HG03280 (cell line): Measurements from ENCODE around the gene MAGI2.

Experiments
- ATAC-seq: cut with Tn5 transposase; IDR thresholded peaks from one replicate; pipeline ENCODE4 v1.9.1; 2021; ENCODE audit warnings: mild to moderate bottlenecking, moderate library complexity; ENCODE audit not compliant: unreplicated experiment

Gene MAGI2

DNA sequence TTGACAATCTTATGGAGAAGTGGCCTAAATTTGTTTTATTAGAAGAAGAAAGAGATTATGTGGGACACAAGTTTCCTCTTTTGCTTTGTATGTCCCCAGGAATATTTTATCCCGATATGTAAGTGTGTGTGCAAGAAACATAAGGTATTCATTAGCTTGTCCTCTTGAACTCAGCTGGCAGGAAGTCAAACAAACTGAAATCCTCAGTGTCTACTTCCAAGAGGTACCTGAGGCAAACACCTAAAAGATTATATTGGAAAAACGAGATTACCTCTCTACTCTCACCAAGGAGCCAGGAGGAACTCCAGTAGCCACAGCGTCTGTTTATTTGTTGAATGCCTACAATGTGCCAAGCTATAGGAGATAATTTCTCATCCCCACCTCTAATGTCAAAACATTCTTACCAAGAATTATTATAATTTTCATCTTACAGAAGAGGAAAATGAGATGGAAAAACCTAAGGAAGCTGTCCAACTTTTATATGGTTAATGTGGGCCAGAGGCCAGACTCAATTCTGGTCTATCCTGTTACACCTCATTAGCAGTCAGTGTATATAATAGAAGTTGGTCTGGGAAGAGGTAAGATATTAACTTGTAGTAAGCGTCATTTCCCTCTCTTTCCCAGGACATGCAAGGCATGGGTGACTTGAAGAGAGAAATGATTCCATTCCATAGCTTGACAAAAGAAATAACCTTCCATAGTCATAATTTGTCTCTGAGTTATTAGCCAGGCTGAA is 692.7 kb downstream of the MAGI2 start:
- ATAC-seq = no peak

DNA sequence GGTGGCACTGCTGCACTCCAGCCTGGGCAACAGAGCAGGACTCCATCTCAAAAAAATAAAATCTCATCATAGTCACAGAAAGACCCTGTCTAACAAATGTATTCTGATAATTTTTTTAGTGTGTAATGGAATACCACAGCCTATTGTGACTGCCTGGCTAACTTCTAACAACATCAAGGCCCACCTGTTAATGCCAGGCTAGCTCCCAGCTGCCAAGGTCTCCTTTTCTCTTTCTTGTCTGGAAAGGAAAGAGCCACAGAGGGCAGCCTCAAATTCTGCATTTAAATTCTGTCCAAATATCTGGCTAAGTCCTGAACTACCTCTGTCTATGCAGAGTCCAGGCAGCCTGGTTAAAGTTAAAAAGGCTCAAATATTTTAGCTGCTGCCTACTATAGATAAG is 700.9 kb downstream of the MAGI2 start:
- no peak for ATAC-seq

DNA sequence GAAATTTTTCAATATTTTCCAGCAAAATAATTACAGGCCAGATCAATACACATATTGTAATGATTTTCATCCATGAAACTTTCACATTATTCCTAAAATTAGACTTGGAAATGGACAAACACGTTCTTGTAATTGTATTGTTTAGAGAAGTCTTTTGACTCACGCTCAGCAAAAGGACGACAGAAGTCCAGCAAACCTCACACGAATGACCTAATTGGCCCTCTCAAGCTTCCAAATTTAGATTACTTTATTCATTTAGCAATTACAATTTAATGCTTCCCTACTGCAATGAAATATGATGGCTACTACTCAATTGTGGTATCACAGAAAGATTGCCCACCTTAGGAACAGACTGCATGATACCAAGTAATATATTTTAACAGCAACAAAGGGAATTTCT is 702.2 kb downstream of the MAGI2 start:
- ATAC-seq = no peak

DNA sequence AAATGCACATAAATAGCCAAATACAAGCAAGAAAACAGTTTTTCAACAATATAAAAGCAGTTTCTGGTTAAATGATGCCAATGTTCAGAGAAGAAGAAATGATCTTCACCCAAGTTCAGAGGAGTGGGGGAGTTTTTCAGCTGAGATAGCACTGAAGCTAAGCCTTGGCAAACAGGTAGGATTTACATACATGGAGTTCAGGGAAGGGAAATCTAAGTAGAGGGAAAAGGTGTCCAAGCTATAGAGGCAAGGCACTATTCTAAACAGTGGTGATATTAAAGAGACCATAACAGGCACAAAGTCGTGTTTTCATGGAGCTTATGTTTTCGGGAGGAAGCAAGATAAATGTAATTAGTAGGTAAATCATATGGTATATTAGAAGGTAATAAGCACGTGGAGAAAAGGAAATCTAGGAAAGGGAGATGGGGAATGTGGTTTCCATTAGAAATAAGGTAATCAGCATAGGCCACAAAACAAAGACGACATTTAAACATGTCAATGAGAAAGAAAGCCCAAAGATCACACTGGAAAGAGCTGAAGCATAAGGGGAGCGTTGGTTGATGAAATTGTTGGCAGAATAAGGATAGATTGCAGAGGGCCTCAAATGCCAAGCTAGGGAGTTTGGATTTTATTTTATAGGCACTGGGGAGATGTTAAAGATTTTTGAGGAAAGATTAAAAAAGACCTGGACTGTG is 704.3 kb downstream of the MAGI2 start:
- ATAC-seq = no peak

DNA sequence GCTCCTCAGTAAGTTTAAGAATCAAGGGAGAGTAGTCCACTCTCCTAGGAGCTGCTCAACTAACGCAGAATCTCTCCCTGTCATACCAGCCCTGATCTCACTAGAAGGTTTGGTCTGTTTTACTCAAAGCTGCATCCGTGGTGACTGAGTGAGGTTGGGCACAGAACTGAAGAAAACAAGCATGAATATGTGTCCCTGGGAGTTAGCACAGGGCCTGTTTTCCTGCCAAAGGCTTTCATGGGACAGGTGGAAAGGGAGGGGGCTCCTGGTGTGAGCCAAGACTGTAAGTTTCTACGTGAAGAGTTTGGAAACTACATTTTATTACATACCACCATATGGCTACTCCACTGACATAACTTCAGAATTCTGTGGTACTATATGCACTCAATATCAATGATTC is 705.9 kb downstream of the MAGI2 start:
- no peak for ATAC-seq

DNA sequence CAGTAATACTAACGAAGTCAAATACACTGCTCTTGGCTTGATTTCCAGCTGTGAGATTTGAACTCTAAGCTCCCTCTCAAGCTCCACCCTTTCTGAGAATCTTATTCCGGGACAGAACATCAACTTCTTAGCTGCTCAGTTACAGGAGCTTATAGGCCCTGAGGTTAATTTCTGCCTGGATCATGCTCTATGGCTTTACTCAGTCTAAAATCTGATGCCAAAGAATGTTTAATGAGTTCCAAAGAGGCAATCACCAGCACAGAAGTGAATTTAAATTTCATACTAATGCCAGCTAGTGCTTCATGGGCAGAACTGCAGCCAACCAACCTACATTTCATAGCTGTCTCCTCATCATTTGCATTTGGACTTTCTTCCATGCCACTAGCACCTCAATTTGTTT is 707.2 kb downstream of the MAGI2 start:
- ATAC-seq = no peak

DNA sequence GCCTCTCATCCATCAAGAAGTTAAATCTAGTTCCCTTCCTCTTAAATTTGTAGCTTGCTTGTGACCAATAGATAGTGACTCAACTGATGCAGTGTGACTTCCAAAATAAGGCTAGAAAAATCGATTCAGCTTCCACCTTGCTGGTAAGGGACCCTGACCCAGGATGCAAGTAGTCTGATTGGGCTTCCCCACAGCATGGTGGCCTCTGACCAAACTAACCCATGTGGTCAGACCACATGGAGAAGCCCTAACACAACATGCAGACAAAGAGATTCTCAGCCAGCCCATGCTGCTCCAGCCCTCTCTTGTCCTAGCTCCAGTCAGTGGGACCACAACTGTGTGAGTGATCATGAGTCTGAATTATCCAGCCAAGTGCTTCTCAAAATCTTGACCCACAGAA is 710.8 kb downstream of the MAGI2 start:
- no peak for ATAC-seq

DNA sequence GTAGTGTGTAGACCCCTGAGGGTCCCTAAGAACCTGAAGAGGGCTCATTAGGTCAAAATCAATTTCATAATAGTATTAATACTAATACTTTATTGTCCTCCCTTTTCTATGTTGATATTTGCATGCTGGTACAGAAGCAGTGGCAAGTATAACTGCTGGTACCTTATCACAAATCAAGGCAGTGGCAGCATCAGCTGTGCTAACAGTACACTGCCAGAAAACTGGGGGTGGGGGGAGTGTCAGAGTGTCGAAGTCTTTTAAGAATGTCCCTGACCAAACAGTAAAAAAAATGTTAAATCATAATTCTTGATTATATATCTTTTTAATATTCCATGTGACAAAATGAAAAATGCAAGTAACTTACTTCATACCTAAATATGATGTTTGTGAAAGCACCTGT is 716.9 kb downstream of the MAGI2 start:
- ATAC-seq = no peak

DNA sequence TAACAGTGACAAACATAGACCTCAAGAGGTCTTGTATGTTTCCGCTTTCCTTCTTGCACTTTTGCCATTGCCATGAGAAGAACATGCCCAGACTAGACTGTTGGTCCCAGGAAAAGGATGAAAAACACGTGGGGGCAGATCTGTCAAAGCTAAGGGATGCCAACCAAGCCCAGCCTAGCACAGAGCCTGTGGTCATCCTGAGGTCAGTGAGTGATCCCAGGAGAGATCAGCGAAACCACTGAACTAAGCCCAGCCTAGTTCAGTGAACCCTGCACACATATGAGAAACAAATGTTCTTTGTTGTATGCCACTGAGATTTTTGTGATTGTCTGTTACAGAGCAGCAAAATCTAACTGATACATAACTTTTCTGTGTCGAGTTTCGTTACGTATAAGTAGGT is 718.8 kb downstream of the MAGI2 start:
- ATAC-seq = no peak

DNA sequence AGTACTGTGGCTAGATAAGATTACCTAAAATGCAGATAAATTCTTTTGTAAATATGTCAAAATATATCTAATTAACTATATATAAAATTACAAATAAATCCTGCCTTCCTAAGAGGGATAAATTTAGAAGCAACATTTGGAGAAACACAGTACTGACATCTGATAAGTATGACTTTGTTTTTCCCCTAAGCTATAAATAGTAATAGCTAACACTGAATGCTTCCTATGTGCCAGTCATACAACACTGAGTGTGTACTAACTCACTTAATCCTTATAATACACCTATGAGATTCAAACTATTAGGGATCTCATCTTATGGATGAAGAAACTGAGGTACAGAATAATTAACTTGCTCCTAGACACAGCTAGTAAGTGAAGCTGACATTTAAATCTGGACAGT is 733.4 kb downstream of the MAGI2 start:
- ATAC-seq = no peak

DNA sequence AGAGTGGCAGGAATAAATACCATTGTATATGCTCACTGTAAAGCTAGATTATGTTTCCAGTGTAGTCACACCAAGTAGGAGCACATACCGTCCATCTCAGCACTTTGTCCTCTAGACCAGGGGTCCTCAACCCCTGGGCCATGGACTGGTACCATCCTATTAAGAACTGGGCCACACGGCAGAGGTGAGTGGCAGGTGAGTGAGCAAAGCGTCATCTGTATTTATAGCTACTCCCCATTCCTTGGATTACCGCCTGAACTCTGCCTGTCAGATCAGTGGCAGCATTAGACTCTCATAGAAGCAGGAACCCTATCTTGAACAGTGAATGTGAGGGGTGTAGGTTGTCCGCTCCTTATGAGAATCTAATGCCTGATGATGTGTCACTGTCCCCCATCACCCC is 735.3 kb downstream of the MAGI2 start:
- no peak for ATAC-seq

DNA sequence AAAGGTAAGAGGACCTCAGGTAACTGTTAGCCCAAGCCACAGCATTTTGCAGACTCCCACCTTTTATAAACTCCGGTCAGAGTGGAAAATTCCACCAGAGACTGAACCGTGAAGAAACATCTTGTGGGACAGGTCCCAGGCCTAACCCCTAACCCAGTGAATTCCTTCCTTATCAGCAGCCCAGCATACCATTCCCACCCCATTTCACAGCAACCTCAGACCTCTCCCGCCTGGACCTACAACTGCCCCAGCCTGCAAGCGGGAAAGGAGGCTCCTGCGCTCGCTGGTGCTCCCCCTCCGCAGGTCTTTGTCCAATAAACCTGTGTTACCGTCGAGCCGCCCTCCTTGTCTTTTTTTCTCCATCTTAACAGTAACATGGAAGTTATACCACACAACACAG is 736.6 kb downstream of the MAGI2 start:
- ATAC-seq = no peak

DNA sequence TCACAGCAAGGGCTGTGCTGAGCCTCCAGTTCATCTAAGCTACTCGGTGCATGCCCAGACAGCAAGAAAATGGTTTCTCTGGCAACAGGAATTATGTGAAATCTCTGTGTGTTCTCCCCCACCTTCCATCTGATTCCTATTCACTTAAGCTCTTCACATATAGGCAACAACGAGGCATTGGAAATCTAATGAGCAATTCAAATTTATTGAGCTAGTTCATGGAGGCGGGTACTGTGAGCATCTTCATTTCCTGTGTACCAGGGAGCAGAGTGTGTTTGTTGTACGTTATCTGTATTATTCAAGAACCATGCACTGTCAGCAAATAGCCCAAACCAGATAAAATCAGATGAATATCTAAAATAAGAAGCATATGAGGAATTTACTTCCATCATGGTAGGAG is 739.1 kb downstream of the MAGI2 start:
- ATAC-seq = no peak

DNA sequence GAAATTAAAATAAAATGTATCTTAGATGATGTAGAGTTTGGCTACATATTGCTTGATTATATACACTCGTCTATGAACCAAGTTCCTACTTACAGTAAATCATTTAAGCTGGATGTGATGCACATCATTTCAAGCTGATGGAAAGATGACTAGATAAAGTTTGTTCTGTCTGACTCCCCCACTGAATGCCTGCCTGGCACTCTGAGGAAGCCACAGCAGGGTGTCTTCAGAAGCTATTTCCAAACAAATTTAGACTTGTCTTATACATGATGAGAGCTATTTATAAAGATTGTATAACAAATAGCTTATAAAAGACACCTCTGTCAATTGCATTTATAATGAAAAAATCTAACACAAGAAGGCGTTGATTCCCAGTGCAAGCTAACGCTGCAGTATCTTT is 741.4 kb downstream of the MAGI2 start:
- ATAC-seq = no peak

DNA sequence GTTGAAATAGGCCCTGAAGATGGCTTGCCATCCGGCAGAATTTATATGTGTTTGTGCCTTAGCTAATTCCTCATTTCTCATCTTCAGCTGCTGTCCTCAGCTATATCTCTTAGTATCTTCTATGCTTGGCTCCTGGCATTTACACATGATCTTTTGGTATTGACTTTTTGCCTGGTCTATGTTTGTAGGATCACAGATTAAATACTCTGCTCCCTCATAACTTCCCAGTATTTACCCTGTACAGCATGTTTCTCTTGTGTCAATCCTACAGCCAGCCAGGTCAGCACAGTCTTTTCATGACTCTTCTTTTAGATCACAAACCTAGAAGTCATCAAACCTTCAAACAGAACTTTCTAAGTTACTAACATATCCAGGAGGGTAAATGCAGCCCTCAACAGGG is 743.8 kb downstream of the MAGI2 start:
- ATAC-seq = no peak

DNA sequence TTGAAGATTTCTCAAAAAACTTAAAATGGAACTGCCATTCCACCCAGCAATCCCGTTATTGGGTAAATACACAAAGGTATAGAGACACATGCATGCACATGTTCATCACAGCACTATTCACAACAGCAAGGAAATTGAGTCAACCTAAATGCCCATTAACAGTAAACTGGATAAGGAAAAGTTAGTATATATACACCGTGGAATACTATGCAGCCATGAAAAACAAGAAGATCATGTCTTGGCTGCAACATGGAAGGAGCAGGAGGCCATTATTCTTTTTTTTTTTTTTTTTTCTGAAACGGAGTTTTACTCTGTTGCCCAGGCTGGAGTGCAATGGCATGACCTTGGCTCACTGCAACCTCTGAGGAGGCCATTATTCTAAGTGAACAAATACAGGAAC is 749.0 kb downstream of the MAGI2 start:
- no peak for ATAC-seq

DNA sequence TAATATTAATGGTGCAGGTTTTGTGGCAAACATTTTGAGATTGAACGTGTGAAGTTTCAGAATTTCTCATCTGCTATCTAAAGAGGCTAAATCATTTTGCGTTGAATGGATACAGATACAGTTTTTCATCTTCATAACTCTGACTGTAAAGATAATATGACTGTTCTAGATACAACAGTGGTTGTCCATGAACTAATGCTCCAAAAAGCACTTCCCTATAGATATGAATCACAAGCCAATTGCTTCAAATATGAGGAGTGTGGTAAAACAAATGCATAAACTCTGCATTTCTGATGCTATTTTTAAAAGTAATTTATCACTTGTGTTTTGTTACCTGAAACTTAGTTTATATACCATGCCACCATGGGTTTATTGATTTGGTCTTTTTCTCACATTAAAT is 750.1 kb downstream of the MAGI2 start:
- no peak for ATAC-seq

DNA sequence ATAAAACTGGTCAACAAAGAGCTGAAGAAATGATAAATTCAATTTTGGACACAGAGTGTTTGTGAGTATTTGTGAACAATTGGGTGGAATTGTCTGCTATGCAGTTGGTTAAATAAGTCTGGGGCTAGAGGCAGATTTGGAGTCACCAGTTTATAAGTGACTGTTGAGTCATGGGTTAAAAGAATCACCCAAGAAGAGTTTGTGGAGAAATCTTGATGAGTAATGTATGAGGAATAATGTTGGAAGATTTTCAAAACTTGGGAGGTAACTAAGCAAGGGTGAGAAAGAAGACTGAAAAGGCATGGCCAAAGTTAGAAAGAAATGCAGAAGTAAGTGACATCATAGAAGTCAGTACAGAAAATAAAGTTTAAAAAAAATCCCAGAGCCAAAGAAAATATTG is 750.7 kb downstream of the MAGI2 start:
- ATAC-seq = no peak

DNA sequence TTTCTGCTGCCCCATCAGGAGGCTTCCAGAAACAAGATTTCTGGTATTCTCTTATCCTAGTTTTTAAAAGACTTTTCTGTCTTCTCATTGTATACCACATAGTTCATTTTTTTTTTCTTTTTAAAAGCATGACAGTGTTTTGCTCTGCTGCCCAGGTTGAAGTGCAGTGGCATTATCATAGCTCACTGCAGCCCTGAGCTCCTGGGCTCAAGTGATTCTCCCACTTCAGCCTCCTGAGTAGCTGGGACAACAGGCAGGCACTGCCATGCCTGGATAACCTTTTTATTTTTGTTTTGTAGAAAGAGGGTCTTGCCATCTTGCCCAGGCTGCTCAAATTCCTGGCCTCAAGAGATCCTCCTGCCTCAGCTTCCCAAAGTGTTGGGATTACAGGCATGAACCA is 757.6 kb downstream of the MAGI2 start:
- ATAC-seq = no peak

DNA sequence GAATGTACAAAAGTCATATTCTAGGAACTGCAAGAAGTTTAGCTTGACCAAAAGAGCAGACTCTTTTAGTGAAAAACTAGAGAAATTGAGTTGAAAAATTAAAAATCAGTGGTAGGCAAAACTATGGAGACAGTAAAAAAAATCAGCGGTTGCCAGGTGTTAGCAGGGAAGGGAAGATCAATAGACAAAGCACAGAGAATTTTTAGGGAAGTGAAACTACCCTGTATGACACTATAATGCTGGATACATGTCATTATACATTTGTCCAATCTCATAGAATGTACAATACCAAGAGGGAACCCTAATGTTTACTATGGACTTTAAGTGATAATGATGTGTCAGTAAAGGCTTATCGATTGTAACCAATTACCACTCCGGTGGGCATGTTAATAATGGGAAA is 761.9 kb downstream of the MAGI2 start:
- ATAC-seq = no peak

DNA sequence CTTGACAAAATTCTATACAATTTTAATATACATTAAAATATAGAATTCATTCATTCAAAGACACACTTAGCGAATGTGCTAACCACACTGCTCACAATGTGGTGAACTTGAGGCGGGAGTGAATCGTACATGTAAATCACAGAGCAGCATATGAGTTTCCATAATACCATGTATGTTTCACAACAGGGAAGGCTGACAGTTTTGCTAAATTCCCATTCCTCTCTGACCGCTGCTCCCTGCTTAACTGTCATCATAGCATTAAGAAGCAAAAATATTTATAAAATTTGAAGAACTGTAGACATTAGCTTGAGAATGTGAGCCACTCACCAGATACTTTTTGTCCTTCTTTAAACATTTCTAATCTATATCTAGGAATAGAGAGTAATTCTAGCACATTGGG is 763.3 kb downstream of the MAGI2 start:
- no peak for ATAC-seq

DNA sequence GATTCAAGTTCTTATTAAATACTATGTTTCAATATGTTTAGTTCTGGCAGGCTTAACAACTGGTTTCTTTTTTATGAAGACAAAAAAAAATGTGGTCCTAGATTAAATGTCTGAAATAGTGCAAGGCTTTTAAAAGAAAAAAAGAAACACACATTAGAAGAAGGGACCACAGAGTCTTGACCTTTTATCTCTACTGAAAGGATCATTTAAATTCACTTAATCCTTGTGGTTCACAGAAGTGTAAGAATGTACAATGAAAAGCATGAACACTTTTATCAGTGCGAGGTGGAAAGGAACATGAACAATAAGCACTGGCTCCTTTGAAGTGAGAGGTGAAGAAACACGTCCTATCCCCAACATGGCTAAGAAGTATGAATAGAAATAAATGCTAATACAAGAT is 765.1 kb downstream of the MAGI2 start:
- ATAC-seq = no peak

DNA sequence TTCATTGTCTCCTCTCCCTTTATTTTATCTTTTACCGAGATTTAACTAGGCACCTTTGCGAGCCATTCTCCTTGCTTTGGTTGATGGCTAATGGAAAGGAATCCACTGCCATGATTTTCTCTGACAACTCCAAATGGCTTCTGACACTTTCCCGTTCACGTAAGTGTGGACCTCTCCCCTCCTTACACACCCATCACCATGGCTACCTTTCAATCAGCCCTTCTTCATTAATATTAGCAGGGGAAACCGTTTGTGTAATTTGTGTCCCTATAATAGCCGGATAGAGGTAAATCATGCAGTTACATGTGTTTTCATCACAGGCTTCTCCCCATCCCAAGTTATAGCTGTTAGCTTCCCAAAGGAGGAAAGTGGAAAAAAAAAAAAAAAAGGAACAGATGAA is 767.3 kb downstream of the MAGI2 start:
- no peak for ATAC-seq
